ENCODE data around the gene CUBN. TPM values are rescaled to one million over a fixed set of nuclear protein-coding genes. Genes with fewer than 3 reads are reported as not detected.

Gene CUBN
- total and polyA plus RNA-seq, 9 of the 15 experiments (the other 6 are each of a cell fraction or from before 2014, with no cell fraction given): 0.04 to 0.33 (median 0.09) TPM

- no peak for DNase-seq (ENCODE audit: extremely low read depth in 1 of 4, low spot score in 3 of 4)
- no peaks in the 10 kb centered on the region for H3K36me3 ChIP-seq (ENCODE audit: control insufficient read depth, insufficient read depth, low read length)
- no peaks in the 10 kb centered on the region; a peak in 1 of 5 replicates for H3K27me3 ChIP-seq (ENCODE audit: control insufficient read depth in 2 of 2, insufficient read depth in 2 of 2, low read length in 2 of 2)
- ChIA-PET CTCF (ENCODE audit: low intra/inter-chr PET ratio) (no interaction called here), POLR2A (interaction anchor here (0.7 kb wide), 1 partner anchor 1595 kb away, joined by 3 read pairs; no protein-coding TSS in a partner anchor)
- intact Hi-C loops (cut with micrococcal nuclease): no loop called here
- H4K20me1 ChIP-seq (replicated peaks; ENCODE audit: control insufficient read depth, insufficient read depth, low read length): no peaks in the 10 kb centered on the region
- no peak overlapping the region for H3K4me2 ChIP-seq (ENCODE audit: insufficient read depth, low read length)
- no peaks in the 10 kb centered on the region for H3K4me1 ChIP-seq (replicated peaks in 1 of 2; ENCODE audit: control insufficient read depth in 2 of 2, insufficient read depth in 2 of 2, low read length in 2 of 2)
- no peak overlapping the region for H3K27ac ChIP-seq (ENCODE audit: extremely low read depth, low read depth, low read length)
- in situ Hi-C loops (cut with MboI): no loop called here
- no peak overlapping the region for H3K4me3 ChIP-seq
- no TSS peak for BruUV-seq (replicated peaks)
- no peak overlapping the region for H3K9ac ChIP-seq (ENCODE audit: insufficient read depth in 1 of 2, low read depth in 2 of 2, low read length in 2 of 2)
- 56% methylated on average over 4 of the region's 4 CpGs for WGBS (ENCODE audit: insufficient coverage, low coverage, missing lambda C conversion rate)
- H2AFZ ChIP-seq (ENCODE audit: low read depth, low read length): no peak overlapping the region
- ATAC-seq: no peak
- no peaks in the 10 kb centered on the region for H3K79me2 ChIP-seq (ENCODE audit: control insufficient read depth, insufficient read depth, low read length)
- H3K9me1 ChIP-seq (ENCODE audit: control insufficient read depth, insufficient read depth, low read length): no peaks in the 10 kb centered on the region
- no peaks in the 10 kb centered on the region for H3K9me3 ChIP-seq (replicated peaks; ENCODE audit: control insufficient read depth, insufficient read depth, low read depth, low read length)
- no peak for FAIRE-seq
- no peak for TF ChIP-seq HNRNPLL (IDR thresholded peaks at IDR 0.05; ENCODE audit: low read depth, low read length, poor library complexity, severe bottlenecking)
- TF ChIP-seq GTF2E2 (tag; IDR thresholded peaks at IDR 0.05): no peak
- TF ChIP-seq ZFX (CRISPR knock-in tag; IDR thresholded peaks at IDR 0.05): no peak
- TF ChIP-seq STAT6 (CRISPR knock-in tag; IDR thresholded peaks at IDR 0.05): no peak
- no peak for TF ChIP-seq ARID1B (IDR thresholded peaks at IDR 0.05)
- TF ChIP-seq HNRNPUL1 (IDR thresholded peaks at IDR 0.05; ENCODE audit: low read length): no peak
- TF ChIP-seq THRAP3 (IDR thresholded peaks at IDR 0.05; ENCODE audit: borderline replicate concordance): no peak
- TF ChIP-seq ZNF717 (CRISPR knock-in tag; IDR thresholded peaks at IDR 0.05): no peak
- no peak for TF ChIP-seq THRA (IDR thresholded peaks at IDR 0.05)
- TF ChIP-seq BDP1 (IDR thresholded peaks at IDR 0.05; ENCODE audit: insufficient read depth, insufficient read length): no peak
- no peak for TF ChIP-seq ARNT (IDR thresholded peaks at IDR 0.05)
- TF ChIP-seq FOXP4 (CRISPR knock-in tag; IDR thresholded peaks at IDR 0.05; ENCODE audit: borderline replicate concordance): no peak
- TF ChIP-seq GTF3C2 (IDR thresholded peaks at IDR 0.05; ENCODE audit: borderline replicate concordance, extremely low read depth, insufficient read length): no peak
- no peak for TF ChIP-seq TBL1XR1 (IDR thresholded peaks at IDR 0.05; ENCODE audit: low read length in 2 of 2)
Measured at GRCh38 chr10:16960551-16960950, 169.1 kb downstream of the CUBN start.

All from K562 (cell line).